Measurements from ENCODE around the gene SEC62.

Gene SEC62

DNA sequence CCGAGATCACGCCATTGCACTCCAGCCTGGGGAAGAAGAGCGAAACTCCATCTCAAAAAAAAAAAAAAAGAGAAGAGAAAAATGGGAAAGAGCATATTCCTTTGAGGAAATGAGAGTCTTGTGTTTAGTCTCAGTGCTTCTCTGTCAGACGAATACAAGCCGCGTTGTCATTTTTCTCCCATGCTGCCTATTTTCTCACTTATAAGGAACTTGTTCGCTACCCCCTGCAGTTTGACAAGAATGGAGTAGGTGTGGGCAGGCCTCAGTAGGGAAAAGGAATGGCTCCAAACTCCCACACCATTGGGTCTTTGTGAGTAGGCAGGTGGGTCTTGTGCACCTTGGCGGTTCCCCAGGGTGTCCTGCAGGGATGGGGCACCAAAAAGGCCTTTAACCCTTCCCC lies 77.7 kb downstream of the SEC62 start:
- TF ChIP-seq, protein P1, sequence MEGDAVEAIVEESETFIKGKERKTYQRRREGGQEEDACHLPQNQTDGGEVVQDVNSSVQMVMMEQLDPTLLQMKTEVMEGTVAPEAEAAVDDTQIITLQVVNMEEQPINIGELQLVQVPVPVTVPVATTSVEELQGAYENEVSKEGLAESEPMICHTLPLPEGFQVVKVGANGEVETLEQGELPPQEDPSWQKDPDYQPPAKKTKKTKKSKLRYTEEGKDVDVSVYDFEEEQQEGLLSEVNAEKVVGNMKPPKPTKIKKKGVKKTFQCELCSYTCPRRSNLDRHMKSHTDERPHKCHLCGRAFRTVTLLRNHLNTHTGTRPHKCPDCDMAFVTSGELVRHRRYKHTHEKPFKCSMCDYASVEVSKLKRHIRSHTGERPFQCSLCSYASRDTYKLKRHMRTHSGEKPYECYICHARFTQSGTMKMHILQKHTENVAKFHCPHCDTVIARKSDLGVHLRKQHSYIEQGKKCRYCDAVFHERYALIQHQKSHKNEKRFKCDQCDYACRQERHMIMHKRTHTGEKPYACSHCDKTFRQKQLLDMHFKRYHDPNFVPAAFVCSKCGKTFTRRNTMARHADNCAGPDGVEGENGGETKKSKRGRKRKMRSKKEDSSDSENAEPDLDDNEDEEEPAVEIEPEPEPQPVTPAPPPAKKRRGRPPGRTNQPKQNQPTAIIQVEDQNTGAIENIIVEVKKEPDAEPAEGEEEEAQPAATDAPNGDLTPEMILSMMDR (conservative IDR thresholded peaks at IDR 0.05; ENCODE audit: low read depth, low read length), result no peak
- DNase-seq (ENCODE audit: low read depth), result no peak
- H3K4me3 ChIP-seq (ENCODE audit: low read length), result no peak overlapping the region

DNA sequence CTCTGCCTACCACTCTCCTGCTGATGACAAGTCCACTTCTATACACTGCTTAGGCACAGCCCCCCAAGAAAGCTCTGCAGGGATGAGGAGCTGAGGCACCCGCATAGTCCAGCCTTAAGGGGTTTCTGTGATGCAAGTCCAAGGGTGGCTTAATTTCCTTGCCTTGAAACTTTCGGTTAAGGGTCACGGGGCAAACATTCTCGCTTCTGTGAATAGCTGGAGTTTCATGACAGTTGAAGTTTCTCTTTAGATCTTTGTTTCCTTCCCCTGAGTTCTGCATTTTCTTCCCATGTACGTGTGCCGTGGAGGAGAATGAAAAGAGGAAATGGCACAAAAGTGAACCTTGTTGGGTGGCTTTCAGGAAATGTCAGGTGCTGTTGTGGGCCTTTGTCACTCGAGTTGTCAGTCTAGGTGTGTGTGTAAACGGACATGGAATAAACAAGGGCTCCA lies 78.2 kb downstream of the SEC62 start:
- no peak overlapping the region for H3K4me3 ChIP-seq (ENCODE audit: low read length)
- TF ChIP-seq, protein P1 (conservative IDR thresholded peaks at IDR 0.05; ENCODE audit: low read depth, low read length), result no peak
- no peak for DNase-seq (ENCODE audit: low read depth)

- TF ChIP-seq, protein P1 (conservative IDR thresholded peaks at IDR 0.05; ENCODE audit: low read depth, low read length), result no peak
- no peak overlapping the region for H3K4me3 ChIP-seq (ENCODE audit: low read length)
- no peak for DNase-seq (ENCODE audit: low read depth)
These were observed 79.9 kb downstream of the SEC62 start for GRCh38 chr3:170046269-170047132.

DNA sequence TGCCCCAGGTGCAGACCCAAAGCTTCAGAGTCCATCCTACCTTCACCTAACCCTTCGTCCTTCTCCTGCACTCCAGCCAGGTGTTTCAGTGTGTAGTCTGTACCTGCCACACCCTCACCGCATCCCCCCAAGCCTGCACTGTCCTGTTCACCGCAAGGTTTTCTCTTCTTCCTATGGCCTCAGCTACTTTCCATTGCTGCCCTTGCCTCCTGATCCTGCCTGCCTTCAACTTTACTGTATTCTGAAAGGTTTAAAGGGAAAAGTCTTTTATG lies 80.5 kb downstream of the SEC62 start:
- H3K4me3 ChIP-seq (ENCODE audit: low read length), result no peak overlapping the region
- no peak for DNase-seq (ENCODE audit: low read depth)
- TF ChIP-seq, protein P1 (conservative IDR thresholded peaks at IDR 0.05; ENCODE audit: low read depth, low read length), result no peak
